Neutrophil (primary cell): ENCODE measurements around the gene MS4A18.
"Not testable (repeated sequence)": the region's sequence is repeated elsewhere in the genome, so short reads cannot be mapped to it uniquely, and the experiment has no call there.

ENCODE experiments used
- H3K27ac ChIP-seq: fragments of 200-600 bp; sonication (generic); 2 replicates; pipeline ENCODE4 v1.5.1; 2016; ENCODE audit warnings: mild to moderate bottlenecking, moderate library complexity
- H3K27me3 ChIP-seq: fragments of 200-600 bp; sonication (generic); 2 replicates; pipeline ENCODE4 v1.6.0; 2016; ENCODE audit warnings: mild to moderate bottlenecking
- H3K36me3 ChIP-seq: fragments of 200-600 bp; sonication (generic); 2 replicates; pipeline ENCODE4 v1.5.1; 2017
- H3K4me1 ChIP-seq, 2 experiments: fragments of 200-600 bp in 1 of 2; sonication (generic) in 1 of 2; 1 replicate in 1 of 2; 2 replicates in 1 of 2; pipeline versions ENCODE4 v1.5.1 to v1.6.1; 2013 to 2016; ENCODE audit warnings: low read depth in 1 of 2, low read length in 1 of 2, mild to moderate bottlenecking in 1 of 2, moderate library complexity in 1 of 2; ENCODE audit not compliant: control insufficient read depth in 1 of 2, insufficient read depth in 1 of 2
- H3K4me3 ChIP-seq, 2 experiments: fragments of 200-600 bp in 1 of 2; sonication (generic) in 1 of 2; 1 replicate in 1 of 2; 2 replicates in 1 of 2; pipeline ENCODE4 v1.5.1; 2013 to 2016; ENCODE audit warnings: low read depth in 1 of 2, low read length in 1 of 2, mild to moderate bottlenecking in 1 of 2, moderate library complexity in 1 of 2
- H3K9me3 ChIP-seq: fragments of 200-600 bp; sonication (generic); 2 replicates; pipeline ENCODE4 v1.5.1; 2016
- CTCF ChIP-seq: fragments of 200-600 bp; sonication (generic); IDR thresholded peaks from 2 replicates; pipeline ENCODE4 v1.5.1; 2016; ENCODE audit warnings: antibody characterized with exemption

MS4A18 gene

GRCh38 chr11:60750911-60751310 is 26.4 kb downstream of the MS4A18 start:
- no peak for TF ChIP-seq CTCF
- H3K27me3 ChIP-seq, result peaks cover 16% of the 10 kb centered on the region
- H3K36me3 ChIP-seq, result no peaks in the 10 kb centered on the region
- no peaks in the 10 kb centered on the region for H3K9me3 ChIP-seq
- H3K4me3 ChIP-seq, result no peak overlapping the region
- no peak overlapping the region for H3K27ac ChIP-seq
- H3K4me1 ChIP-seq, result no peaks in the 10 kb centered on the region

- Histone ChIP-seq H3K36me3 (no peaks in the 10 kb centered on the region), H3K4me1 (no peaks in the 10 kb centered on the region), H3K9me3 (no peaks in the 10 kb centered on the region), H3K4me3 (no peak overlapping the region), H3K27me3 (peaks cover 26% of the 10 kb centered on the region), H3K27ac (no peak overlapping the region)
- TF ChIP-seq CTCF, result no peak
Measured at GRCh38 chr11:60753309-60753708, 28.8 kb downstream of the MS4A18 start.

- Histone ChIP-seq H3K27ac (no peak overlapping the region), H3K9me3 (no peaks in the 10 kb centered on the region), H3K4me3 (no peak overlapping the region), H3K27me3 (peaks cover 40% of the 10 kb centered on the region), H3K4me1 (peaks cover 0 to 3% of the 10 kb centered on the region in 2 experiments), H3K36me3 (no peaks in the 10 kb centered on the region)
- no peak for TF ChIP-seq CTCF
Measured at GRCh38 chr11:60754887-60755286, 30.4 kb downstream of the MS4A18 start.

- H3K36me3 ChIP-seq, result no peaks in the 10 kb centered on the region
- H3K27ac ChIP-seq, result no peak within 1 kb of the TSS
- H3K4me1 ChIP-seq, result peaks cover 0 to 3% of the 10 kb centered on the region in 2 experiments
- TF ChIP-seq CTCF, result no peak
- H3K4me3 ChIP-seq, result no peak within 1 kb of the TSS
- peaks cover 35% of the 10 kb centered on the region for H3K27me3 ChIP-seq
- no peaks in the 10 kb centered on the region for H3K9me3 ChIP-seq
Measured at GRCh38 chr11:60756307-60757032, 31.9 kb downstream of the MS4A18 start, which contains the start of gene MS4A15. Gene MS4A15 (plus strand): TSS chr11:60756867. CDS start chr11:60763734, 6,867 bp downstream.

- Histone ChIP-seq H3K4me3 (no peak overlapping the region), H3K27ac (no peak overlapping the region), H3K4me1 (peaks cover 0 to 3% of the 10 kb centered on the region in 2 experiments), H3K27me3 (peaks cover 35% of the 10 kb centered on the region), H3K9me3 (no peaks in the 10 kb centered on the region), H3K36me3 (no peaks in the 10 kb centered on the region)
- TF ChIP-seq CTCF, result no peak
Measured at GRCh38 chr11:60757231-60757800, 32.8 kb downstream of the MS4A18 start.

- H3K4me3 ChIP-seq, H3K4me1 ChIP-seq, H3K27ac ChIP-seq, H3K36me3 ChIP-seq, H3K9me3 ChIP-seq: not testable (repeated sequence)
- peaks cover 25% of the 10 kb centered on the region for H3K27me3 ChIP-seq
Measured at GRCh38 chr11:60758671-60759070, 34.2 kb downstream of the MS4A18 start.

GRCh38 chr11:60759438-60760225 is 35.1 kb downstream of the MS4A18 start:
- H3K27me3 ChIP-seq, result peaks cover 25% of the 10 kb centered on the region

More at GRCh38 chr11:60759438-60760225, 35.1 kb downstream of the MS4A18 start:
- H3K4me1 ChIP-seq, H3K36me3 ChIP-seq, H3K9me3 ChIP-seq, H3K27ac ChIP-seq, H3K4me3 ChIP-seq: not testable (repeated sequence)
